Stimulated activated CD4-positive, alpha-beta T cell treated with anti-CD3 and anti-CD28 coated beads, Interleukin-1b, Interleukin-23, amount 100 ng/mL, for 1 hour (primary cell): ENCODE data around the gene ATXN7L2.
A peak's percentile ranks its signal among the peaks of the same experiment; 100 is the strongest.

Experiments used
- DNase-seq, 2 donors: peaks; one replicate each; pipeline ENCODE4 v3.0.0-alpha.2; 2020; ENCODE audit warnings: low read depth in 2 of 2

ATXN7L2 gene

DNA sequence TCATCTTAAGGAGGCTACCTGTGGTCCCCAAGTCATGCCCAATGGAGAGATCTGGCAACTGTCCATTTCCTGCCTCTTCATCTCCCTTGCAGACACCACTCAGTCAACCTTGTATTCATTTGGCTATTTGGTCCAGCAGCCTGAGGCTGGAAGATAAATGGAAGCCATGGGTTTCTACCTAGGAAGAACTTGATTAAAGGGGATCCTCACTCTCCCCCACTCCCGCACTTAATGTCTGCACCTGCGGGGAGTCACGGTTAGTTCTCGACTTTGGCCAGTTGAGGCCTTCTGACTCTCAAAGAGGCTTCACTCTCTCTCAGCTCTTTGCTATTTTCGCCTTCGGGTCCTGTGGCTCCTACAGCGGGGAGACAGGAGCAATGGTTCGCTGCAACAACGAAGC is 8.4 kb upstream of the ATXN7L2 start:
- DNase-seq, result no peak

DNA sequence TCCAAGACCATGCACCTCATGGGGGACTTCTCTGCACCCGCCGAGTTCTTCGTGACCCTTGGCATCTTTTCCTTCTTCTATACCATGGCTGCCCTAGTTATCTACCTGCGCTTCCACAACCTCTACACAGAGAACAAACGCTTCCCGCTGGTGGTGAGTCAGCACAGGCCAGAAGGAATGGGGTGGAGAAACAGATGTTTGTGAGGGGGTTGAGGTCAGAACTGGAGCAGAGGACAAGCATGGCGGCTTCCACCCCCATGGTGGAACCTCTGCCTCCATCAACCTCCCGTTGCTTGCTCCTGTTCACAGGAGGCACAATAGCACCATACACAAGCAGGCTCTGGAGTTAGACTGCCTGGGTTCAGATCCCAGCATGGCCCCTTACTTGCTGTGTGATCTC is 6.9 kb upstream of the ATXN7L2 start:
- no peak for DNase-seq

GRCh38 chr1:109477821-109478220 is 5.9 kb upstream of the ATXN7L2 start:
- no peak for DNase-seq

GRCh38 chr1:109478806-109479205 is 4.9 kb upstream of the ATXN7L2 start:
- DNase-seq, result no peak

DNA sequence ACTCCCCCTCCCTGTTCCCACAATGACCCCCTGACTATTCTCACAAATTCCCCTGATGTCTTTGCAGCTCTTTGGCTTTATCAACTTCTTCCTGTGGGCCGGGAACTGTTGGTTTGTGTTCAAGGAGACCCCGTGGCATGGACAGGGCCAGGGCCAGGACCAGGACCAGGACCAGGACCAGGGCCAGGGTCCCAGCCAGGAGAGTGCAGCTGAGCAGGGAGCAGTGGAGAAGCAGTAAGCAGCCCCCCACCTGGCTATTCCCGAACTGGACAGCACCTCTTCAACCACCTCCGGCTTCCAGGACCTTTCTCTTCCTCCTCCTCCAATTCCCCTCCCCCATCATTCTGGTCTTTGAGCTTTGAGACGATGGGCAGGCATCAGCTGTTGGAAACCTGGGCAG is 4.4 kb upstream of the ATXN7L2 start:
- DNase-seq, result no peak

GRCh38 chr1:109479901-109480300 is 3.8 kb upstream of the ATXN7L2 start:
- DNase-seq, result no peak

DNA sequence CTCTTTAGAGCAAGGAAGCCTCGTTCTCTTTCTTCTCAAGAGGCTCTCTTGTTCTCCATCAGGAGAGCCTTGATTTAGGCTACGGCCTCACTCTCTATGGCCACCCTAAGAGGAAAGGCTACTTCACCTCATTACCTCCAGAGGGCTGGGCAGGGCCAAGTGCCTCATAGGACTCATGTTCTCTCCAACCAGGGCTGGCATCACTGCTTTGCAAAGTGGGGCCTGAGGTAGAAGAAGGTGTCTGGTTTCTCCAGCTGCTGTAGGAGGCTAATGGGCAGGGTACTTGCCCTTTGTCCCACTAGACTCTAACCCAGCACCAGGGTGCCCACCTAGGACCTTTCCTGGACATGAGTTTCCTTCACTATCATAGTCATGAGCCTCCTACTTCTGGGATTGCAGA is 2.1 kb upstream of the ATXN7L2 start:
- DNase-seq, result no peak

DNA sequence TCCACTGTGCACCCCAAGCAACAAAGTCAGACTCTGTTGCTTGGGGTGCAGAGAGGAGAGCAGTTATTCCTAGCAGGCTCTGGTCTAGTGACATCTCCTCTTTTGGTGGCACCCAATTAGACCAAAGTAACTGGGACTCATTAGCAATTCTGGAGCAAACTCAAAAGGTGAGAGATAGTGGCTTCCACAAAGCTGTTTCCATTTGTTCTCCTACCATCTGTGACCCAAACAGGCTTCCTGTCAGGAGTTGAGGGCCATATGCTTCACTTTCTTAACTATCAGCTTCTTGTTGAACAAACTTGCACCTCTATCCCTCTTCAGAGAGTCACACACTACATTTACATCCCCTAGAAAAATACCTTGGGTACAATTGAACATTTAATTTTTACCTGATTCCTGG is 1.5 kb upstream of the ATXN7L2 start:
- DNase-seq, result no peak

GRCh38 chr1:109482791-109483671 is 674 bp upstream of the ATXN7L2 start:
- no peak for DNase-seq

DNA sequence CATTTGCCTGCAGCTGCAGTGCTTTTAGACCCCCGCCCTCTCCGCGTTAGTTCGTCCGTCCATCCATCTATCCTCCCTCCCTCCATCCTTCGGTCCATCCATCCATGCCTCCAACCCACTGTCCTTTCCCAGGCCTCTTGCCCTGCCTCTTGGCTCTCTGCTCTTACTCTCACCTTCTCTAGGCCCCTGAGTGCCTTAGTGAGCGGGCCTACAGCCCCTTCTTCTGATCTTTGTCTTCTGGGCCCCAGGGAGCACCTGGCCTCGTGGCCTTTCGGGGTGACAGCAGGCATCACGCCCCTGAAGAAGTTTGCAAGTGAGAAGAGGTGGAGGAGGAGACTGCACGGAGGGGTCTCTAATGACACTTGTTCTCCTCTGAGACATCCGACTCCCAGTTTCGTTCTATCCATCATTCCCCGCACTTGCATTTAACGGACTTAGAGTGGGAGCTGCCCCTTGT is 842 bp downstream of the ATXN7L2 start:
- DNase-seq, result no peak

DNA sequence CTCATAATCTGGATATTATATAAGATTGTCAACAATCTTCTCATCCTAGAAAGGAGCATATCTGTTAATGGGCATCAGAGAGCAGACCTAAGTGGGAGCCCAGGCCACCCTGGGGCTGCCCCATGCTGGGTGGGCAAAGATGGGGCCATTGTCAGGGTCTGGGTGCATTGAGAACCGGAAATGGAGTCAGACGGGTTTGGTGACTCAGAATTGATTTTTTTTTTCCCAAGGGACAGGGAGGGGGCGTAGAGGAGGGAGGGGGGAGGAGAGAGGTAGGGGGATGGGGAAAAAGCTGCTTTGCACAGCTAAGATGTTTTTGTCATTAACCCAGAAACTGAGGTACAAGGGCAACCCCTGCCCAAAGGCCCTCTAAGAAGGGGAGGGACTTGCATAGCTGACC is 1.3 kb downstream of the ATXN7L2 start:
- DNase-seq, result no peak

DNA sequence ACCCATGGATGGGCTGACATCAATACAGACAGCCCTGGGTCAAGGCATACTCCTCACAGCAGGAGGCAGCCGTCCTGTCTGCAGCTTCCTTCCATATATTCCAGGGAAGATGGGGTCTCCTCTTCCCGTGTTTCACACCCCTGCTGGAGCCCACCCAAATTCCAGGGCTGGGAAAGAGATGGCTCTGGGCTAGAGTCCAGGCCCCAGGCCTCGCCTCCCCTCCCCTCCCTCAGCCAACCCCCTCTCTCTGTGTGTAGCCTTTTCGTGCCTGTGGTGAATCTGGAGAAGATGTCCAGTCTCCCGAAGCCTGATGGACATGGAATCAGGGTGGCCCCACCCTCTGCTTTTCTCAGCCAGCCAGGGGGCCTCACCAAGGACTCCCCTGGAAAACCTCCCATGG is 3.6 kb downstream of the ATXN7L2 start:
- no peak for DNase-seq

DNA sequence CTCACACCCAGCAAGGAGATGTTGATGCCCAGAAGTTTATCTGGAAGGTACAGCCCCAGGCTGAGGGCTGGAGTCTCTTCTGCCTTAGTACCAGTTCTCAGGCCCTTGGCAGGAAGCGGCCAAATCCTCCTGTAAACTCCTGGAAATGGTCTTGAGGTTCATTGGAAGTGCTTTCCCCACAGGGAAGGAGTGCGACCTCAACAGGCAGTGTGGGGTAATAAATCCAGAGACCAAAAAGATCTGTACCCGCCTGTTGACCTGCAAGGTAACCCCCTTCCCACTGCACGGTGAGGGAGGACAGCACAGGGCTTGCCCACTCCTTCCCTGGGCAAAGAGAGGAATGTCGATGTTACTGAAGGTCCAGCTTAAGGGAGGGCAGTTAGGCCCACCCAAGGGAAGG is 4.5 kb downstream of the ATXN7L2 start:
- no peak for DNase-seq

DNA sequence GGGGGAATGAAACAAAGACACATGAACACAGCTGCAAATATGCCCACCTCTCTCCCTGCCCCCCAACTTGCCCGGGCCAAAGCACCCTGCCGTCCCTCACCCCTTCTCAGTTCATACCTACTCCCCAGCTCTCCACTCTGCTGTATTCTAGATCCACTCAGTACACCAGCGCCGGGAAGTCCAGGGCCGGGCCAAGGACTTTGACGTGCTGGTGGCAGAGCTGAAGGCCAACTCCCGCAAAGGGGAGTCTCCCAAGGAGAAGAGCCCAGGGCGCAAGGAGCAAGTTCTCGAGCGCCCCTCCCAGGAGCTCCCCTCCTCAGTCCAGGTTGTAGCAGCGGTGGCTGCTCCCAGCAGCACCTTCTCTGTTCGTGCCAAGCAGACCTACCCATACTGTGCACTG is 5.0 kb downstream of the ATXN7L2 start:
- DNase-seq, result no peak

DNA sequence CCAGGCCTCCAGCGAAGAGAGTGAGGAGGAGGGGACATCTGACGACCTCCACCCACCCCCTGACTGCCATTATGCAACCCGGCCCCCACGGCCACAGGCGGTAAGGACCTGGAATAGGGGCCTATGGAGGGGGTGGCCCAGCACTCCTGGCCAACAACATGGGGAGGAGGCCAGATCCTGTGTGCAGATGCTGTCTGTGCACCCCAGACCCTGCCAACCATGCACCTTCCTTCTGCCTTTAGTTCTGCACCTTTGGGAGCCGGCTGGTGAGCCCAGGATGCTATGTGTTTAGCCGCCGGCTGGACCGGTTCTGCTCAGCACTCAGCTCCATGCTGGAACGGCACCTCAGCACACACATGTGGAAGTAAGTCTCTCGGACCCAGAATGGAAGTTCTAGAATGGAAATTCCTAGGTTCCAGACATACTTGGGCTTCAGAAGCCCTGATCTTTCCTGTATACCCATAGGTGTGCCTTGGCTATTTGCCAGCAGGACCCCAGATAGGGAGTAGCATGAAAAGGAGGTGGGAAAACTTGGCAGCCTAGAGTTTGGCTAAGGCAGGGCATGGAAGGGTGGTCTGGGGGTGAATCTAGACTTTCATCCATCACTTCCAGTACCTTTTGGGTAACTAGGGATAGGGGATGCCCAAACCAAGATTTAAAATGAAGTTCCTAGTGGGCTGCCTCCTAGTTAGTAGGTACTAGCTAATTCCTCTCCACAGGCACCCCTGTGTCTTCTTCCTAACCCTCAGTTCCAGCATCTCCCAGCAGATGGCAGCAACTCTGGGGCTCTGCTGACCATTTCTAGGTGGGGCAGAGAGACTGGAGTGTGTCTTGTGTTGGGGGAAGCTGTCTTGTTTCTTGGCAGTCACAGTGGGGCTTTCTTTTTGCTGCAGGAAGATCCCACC is 6.6 kb downstream of the ATXN7L2 start:
- peak; percentile 54 to 62 for DNase-seq

DNA sequence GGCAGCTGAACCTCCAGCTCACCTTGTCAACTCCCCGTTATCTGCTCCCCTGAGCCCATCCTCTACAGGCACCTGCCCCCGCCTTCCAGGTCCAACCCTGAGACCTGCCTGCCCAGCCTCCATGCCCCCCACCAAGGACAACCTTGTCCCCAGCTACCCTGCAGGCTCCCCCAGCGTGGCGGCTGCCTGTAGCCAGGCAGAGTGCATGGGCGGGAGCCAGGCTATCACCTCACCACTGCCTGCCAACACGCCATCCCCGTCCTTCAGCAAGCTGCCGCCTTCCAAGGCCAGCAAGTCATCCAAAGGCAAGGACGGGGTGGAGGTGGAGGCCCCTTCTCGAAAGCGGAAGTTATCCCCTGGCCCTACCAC is 7.2 kb downstream of the ATXN7L2 start:
- DNase-seq, result no peak

GRCh38 chr1:109491372-109491771 is 7.7 kb downstream of the ATXN7L2 start:
- no peak for DNase-seq

DNA sequence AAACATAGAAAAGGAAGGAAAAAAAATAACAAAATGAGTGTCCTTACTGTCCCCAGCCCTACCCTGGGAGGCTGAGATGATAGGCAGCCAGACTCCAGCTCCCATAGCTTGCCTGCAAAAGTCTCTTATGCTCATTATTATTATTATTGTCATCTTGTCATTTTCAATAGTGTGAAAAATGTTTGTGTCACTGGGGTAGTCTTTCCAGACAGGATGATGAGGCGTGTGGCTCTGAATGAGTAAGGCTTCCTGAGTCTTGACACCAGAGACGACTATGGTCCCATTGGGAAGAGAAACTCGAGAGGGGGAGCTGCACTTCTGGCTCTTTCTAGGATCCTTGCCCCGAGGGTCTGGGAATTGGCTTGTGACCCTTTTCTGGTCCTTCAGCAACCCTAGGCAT is 9.1 kb downstream of the ATXN7L2 start:
- no peak for DNase-seq

GRCh38 chr1:109493227-109493626 is 9.5 kb downstream of the ATXN7L2 start:
- no peak for DNase-seq

GRCh38 chr1:109493805-109494539 is 10.3 kb downstream of the ATXN7L2 start, which contains the start of gene CYB561D1:
CYB561D1 (plus strand) TSS chr1:109494094; CDS start chr1:109494140, 46 bp downstream.
- peak; percentile 70 to 87 for DNase-seq

DNA sequence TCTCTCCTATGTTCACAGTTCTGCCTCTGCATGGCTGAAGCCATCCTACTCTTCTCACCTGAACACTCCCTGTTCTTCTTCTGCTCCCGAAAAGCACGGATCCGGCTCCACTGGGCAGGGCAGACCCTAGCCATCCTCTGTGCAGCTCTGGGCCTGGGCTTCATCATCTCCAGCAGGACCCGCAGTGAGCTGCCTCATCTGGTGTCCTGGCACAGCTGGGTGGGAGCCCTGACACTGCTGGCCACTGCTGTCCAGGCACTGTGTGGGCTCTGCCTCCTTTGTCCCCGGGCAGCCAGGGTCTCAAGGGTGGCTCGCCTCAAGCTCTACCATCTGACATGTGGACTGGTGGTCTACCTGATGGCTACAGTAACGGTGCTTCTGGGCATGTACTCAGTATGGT is 12.0 kb downstream of the ATXN7L2 start:
- DNase-seq, result no peak
